ENCODE results near the gene AKAP13.

- TF ChIP-seq, protein P1, sequence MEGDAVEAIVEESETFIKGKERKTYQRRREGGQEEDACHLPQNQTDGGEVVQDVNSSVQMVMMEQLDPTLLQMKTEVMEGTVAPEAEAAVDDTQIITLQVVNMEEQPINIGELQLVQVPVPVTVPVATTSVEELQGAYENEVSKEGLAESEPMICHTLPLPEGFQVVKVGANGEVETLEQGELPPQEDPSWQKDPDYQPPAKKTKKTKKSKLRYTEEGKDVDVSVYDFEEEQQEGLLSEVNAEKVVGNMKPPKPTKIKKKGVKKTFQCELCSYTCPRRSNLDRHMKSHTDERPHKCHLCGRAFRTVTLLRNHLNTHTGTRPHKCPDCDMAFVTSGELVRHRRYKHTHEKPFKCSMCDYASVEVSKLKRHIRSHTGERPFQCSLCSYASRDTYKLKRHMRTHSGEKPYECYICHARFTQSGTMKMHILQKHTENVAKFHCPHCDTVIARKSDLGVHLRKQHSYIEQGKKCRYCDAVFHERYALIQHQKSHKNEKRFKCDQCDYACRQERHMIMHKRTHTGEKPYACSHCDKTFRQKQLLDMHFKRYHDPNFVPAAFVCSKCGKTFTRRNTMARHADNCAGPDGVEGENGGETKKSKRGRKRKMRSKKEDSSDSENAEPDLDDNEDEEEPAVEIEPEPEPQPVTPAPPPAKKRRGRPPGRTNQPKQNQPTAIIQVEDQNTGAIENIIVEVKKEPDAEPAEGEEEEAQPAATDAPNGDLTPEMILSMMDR (IDR thresholded peaks at IDR 0.05; ENCODE audit: low read depth, low read length): no peak
- TF ChIP-seq POLR2A (IDR thresholded peaks at IDR 0.05; ENCODE audit: extremely low read depth, insufficient read length) (no peak), MYC (IDR thresholded peaks at IDR 0.05; ENCODE audit: low read depth, low read length) (no peak)
- TF ChIP-seq, protein P2, sequence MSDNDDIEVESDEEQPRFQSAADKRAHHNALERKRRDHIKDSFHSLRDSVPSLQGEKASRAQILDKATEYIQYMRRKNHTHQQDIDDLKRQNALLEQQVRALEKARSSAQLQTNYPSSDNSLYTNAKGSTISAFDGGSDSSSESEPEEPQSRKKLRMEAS (IDR thresholded peaks at IDR 0.05; ENCODE audit: low read depth, low read length): no peak
Observed at GRCh38 chr15:85515212-85515611, 134.8 kb downstream of the AKAP13 start.

Measured in NB4 (cell line).